ENCODE data around the gene PAFAH1B2. TPM values are rescaled to one million over a fixed set of nuclear protein-coding genes. Genes with fewer than 3 reads are reported as not detected.

The PAFAH1B2 gene
- total and polyA plus RNA-seq, 7 donors: 13.0 to 46.3 (median 30.8) TPM

DNA sequence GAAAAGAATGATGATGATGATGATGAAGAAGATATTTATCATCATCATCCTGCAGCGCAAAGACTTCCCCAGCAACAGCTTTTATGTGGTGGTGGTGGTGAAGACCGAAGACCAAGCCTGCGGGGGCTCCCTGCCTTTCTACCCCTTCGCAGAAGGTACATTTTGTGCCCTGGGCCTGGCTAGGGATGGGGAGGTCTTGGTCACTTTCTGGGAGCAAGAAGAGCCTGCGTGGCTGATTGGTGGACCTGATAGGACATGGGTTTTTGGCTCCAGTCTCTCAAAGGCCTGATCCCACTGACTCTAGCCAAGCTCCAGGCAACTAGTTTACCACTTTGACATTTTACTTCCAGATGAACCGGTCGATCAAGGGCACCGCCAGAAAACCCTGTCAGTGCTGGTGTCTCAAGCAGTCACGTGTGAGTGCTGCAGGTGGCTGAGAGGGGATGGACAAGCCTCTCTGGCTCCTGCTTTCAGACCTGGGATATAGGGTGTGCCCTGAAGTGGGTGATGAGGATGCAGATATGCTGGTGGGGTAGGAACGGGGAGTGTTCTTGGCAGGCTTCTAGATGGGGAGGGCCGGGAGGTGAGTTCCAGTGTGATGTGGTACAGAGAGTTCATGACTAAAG, 39.8 kb downstream of the PAFAH1B2 start:
- H3K9me3 ChIP-seq: no peaks in the 10 kb centered on the region
- TF ChIP-seq, protein P1, sequence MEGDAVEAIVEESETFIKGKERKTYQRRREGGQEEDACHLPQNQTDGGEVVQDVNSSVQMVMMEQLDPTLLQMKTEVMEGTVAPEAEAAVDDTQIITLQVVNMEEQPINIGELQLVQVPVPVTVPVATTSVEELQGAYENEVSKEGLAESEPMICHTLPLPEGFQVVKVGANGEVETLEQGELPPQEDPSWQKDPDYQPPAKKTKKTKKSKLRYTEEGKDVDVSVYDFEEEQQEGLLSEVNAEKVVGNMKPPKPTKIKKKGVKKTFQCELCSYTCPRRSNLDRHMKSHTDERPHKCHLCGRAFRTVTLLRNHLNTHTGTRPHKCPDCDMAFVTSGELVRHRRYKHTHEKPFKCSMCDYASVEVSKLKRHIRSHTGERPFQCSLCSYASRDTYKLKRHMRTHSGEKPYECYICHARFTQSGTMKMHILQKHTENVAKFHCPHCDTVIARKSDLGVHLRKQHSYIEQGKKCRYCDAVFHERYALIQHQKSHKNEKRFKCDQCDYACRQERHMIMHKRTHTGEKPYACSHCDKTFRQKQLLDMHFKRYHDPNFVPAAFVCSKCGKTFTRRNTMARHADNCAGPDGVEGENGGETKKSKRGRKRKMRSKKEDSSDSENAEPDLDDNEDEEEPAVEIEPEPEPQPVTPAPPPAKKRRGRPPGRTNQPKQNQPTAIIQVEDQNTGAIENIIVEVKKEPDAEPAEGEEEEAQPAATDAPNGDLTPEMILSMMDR (IDR thresholded peaks at IDR 0.05): no peak
- DNase-seq: peak in 1 of 2 donors; percentile 41
- peaks cover 22% of the 10 kb centered on the region for H3K4me1 ChIP-seq
- no peaks in the 10 kb centered on the region for H3K27me3 ChIP-seq (ENCODE audit: insufficient read depth in 3 of 3, low read length in 2 of 3)
- intact Hi-C loops (cut with DNase I): loop anchor here (2.0 to 5.0 kb wide), 2 partner anchors 33 to 37 kb away; no protein-coding TSS in a partner anchor
- peaks cover 0 to 68% of the 10 kb centered on the region in 2 donors for H3K36me3 ChIP-seq (ENCODE audit: insufficient read depth in 1 of 2, low read depth in 1 of 2)
- no peak overlapping the region for H3K4me3 ChIP-seq
- ATAC-seq: no peak
- WGBS, 3 donors: 84 to 91% (median 85%) methylated on average over 11 of the region's 11 CpGs
- H3K27ac ChIP-seq: no peak overlapping the region

GRCh38 chr11:117185736-117186430, 41.8 kb downstream of the PAFAH1B2 start:
- no peak overlapping the region for H3K27ac ChIP-seq

DNA sequence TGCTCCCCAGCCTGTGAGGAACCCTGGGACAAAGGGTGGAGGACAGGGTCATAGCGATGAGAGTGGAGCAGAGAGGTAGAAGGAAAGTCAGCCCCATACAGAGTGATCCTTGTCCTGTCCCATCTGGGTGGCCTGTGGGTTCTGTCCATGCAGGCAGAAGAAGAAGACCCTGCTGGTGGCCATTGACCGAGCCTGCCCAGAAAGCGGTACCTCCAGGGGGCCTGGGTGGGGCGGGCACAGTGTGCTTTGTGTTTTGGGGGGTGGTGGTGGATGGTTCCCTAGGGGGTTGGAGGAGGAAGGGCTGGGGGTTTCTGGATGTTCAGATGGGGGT, 42.3 kb downstream of the PAFAH1B2 start:
- no peak for ATAC-seq
- intact Hi-C loops (cut with DNase I): no loop called here
- peaks cover 3% of the 10 kb centered on the region for H3K4me1 ChIP-seq
- H3K27me3 ChIP-seq (ENCODE audit: insufficient read depth in 3 of 3, low read length in 2 of 3): no peaks in the 10 kb centered on the region
- no peak overlapping the region for H3K27ac ChIP-seq
- TF ChIP-seq, protein P1 (IDR thresholded peaks at IDR 0.05): no peak
- peaks cover 0 to 92% of the 10 kb centered on the region in 2 donors for H3K36me3 ChIP-seq (ENCODE audit: insufficient read depth in 1 of 2, low read depth in 1 of 2)
- no peaks in the 10 kb centered on the region for H3K9me3 ChIP-seq
- no peak overlapping the region for H3K4me3 ChIP-seq
- 91 to 98% (median 95%) methylated on average over 4 of the region's 4 CpGs for WGBS, 3 donors
- DNase-seq: peak in 1 of 2 donors; percentile 26

More at GRCh38 chr11:117185736-117186430, 41.8 kb downstream of the PAFAH1B2 start:
- intact Hi-C loops (cut with DNase I): no loop called here
- no peaks in the 10 kb centered on the region for H3K27me3 ChIP-seq (ENCODE audit: insufficient read depth in 3 of 3, low read length in 2 of 3)
- TF ChIP-seq, protein P1 (IDR thresholded peaks at IDR 0.05): no peak
- WGBS, 3 donors: 80 to 90% (median 87%) methylated on average over 5 of the region's 5 CpGs
- no peak for ATAC-seq
- peaks cover 0 to 87% of the 10 kb centered on the region in 2 donors for H3K36me3 ChIP-seq (ENCODE audit: insufficient read depth in 1 of 2, low read depth in 1 of 2)
- DNase-seq: peak in 1 of 2 donors; percentile 38
- H3K4me1 ChIP-seq: peaks cover 9% of the 10 kb centered on the region
- no peaks in the 10 kb centered on the region for H3K9me3 ChIP-seq
- no peak overlapping the region for H3K4me3 ChIP-seq

DNA sequence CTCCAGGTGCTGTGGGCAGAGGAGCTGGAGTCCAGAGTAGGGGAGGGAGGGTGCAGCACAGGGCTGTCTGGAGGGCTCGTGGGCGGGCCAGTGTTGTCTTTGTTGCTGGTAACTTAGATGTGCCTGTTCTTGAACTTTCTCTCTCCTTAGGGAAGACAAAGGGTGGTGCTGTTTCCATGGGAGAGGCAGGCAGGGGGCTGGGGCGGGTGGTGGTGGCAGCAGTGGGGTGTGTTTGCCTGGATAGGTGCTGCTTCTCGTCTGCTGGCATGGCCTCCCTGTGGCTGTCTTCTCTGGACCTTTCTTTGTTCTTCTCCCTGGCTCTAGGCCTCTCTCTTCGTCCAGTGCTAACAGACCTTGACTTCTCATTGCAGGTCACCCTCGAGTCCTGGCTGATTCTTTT, 42.9 kb downstream of the PAFAH1B2 start:
- ATAC-seq (no peak), DNase-seq (peak in 1 of 2 donors; percentile 37)
- Histone ChIP-seq H3K4me3 (no peak overlapping the region), H3K36me3 (ENCODE audit: insufficient read depth in 1 of 2, low read depth in 1 of 2) (peaks cover 0 to 95% of the 10 kb centered on the region in 2 donors), H3K4me1 (no peaks in the 10 kb centered on the region), H3K27ac (no peak overlapping the region), H3K27me3 (ENCODE audit: insufficient read depth in 3 of 3, low read length in 2 of 3) (no peaks in the 10 kb centered on the region), H3K9me3 (no peaks in the 10 kb centered on the region)
- intact Hi-C loops (cut with DNase I): no loop called here
- TF ChIP-seq, protein P1 (IDR thresholded peaks at IDR 0.05): no peak
- 68 to 73% (median 71%) methylated on average over 5 to 6 of the region's 6 CpGs for WGBS, 3 donors

Data from psoas muscle (tissue), 8 donors.